ENCODE data around the gene ENG.

ENG gene

DNA sequence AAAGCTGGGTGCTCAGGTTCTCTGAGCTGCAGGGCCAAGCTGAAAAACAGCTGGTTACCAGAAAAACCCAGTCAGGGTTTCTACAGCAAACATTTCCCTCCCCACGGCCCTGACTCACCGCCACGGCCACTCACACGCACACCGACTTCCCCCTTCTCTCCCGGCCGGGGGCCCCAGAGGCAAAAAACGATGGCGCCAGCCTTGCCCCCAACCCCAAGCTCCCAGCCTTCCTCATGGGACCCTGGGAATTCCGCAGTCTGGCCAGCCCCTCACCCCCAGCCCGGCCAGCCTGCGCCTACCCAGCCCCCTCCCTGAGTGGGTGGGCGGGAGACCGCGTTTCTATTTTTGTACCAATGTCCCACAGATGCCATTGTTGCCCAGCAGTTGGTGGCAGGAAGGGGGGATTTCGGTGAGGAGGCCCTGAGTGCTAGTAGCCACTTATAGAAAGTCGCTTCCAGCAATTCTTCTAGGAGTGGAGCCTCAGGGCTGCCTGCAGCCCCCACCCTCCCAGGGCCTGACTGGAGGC, 18.4 kb downstream of the ENG start:
- no peak overlapping the region for H3K4me2 ChIP-seq (ENCODE audit: low read length)
- no peak overlapping the region for H3K27ac ChIP-seq (ENCODE audit: low read length)
- H3K4me3 ChIP-seq (ENCODE audit: low read length) = no peak overlapping the region
- no peaks in the 10 kb centered on the region for H3K9me3 ChIP-seq (ENCODE audit: insufficient read depth, low read length)
- H3K79me2 ChIP-seq (ENCODE audit: low read length) = no peaks in the 10 kb centered on the region
- no peaks in the 10 kb centered on the region for H3K36me3 ChIP-seq (replicated peaks; ENCODE audit: low read depth, low read length)
- H3K4me1 ChIP-seq (ENCODE audit: low read length) = no peaks in the 10 kb centered on the region
- H3K27me3 ChIP-seq (ENCODE audit: low read depth, low read length) = no peaks in the 10 kb centered on the region
- TF ChIP-seq EZH2phosphoT487 (IDR thresholded peaks at IDR 0.05; ENCODE audit: low read depth) = no peak
- TF ChIP-seq CTCF (IDR thresholded peaks at IDR 0.05; ENCODE audit: low read depth, low read length) = no peak
- H4K20me1 ChIP-seq (ENCODE audit: insufficient read depth, low read length) = no peaks in the 10 kb centered on the region
- H3K9ac ChIP-seq (ENCODE audit: low read length) = no peak overlapping the region
- H2AFZ ChIP-seq (ENCODE audit: low read depth, low read length) = no peak overlapping the region

DNA sequence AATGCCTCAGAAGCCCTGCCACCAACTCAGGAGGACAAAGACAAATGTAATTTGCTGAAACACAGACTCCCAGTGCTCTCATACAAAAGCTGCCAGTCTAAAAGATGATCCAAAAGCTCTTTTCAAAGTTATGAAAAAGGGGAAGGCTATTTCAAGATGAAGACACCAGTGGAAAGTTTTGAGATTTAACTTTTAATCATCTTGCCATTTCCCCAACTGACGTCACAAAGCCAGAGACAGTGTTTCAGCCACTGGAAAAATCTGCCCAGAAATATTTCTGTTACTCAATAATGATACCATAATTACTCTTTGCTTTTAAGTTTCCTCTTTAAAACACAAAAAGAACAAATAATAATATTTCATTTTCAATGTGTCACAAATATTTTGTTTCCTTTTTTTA, 20.9 kb downstream of the ENG start:
- H3K9ac ChIP-seq (ENCODE audit: low read length) = no peak overlapping the region
- H3K4me2 ChIP-seq (ENCODE audit: low read length) = no peak overlapping the region
- no peak overlapping the region for H3K27ac ChIP-seq (ENCODE audit: low read length)

GRCh38 chr9:127832248-127832647, 22.2 kb downstream of the ENG start:
- Histone ChIP-seq H3K4me2 (ENCODE audit: low read length) (no peak overlapping the region), H3K79me2 (ENCODE audit: low read length) (no peaks in the 10 kb centered on the region), H3K27me3 (ENCODE audit: low read depth, low read length) (no peaks in the 10 kb centered on the region), H3K36me3 (replicated peaks; ENCODE audit: low read depth, low read length) (no peaks in the 10 kb centered on the region), H3K9ac (ENCODE audit: low read length) (no peak overlapping the region), H4K20me1 (ENCODE audit: insufficient read depth, low read length) (no peaks in the 10 kb centered on the region), H2AFZ (ENCODE audit: low read depth, low read length) (no peak overlapping the region), H3K4me3 (ENCODE audit: low read length) (no peak overlapping the region), H3K9me3 (ENCODE audit: insufficient read depth, low read length) (no peaks in the 10 kb centered on the region), H3K4me1 (ENCODE audit: low read length) (no peaks in the 10 kb centered on the region), H3K27ac (ENCODE audit: low read length) (no peak overlapping the region)
- no peak for TF ChIP-seq EZH2phosphoT487 (IDR thresholded peaks at IDR 0.05; ENCODE audit: low read depth)
- TF ChIP-seq CTCF (IDR thresholded peaks at IDR 0.05; ENCODE audit: low read depth, low read length) = no peak

More for the DNA sequence above, 20.9 kb downstream of the ENG start:
- Histone ChIP-seq H3K4me1 (ENCODE audit: low read length) (no peaks in the 10 kb centered on the region), H4K20me1 (ENCODE audit: insufficient read depth, low read length) (no peaks in the 10 kb centered on the region), H3K4me3 (ENCODE audit: low read length) (no peak overlapping the region), H3K9me3 (ENCODE audit: insufficient read depth, low read length) (no peaks in the 10 kb centered on the region), H3K36me3 (replicated peaks; ENCODE audit: low read depth, low read length) (no peaks in the 10 kb centered on the region), H3K27me3 (ENCODE audit: low read depth, low read length) (no peaks in the 10 kb centered on the region), H3K79me2 (ENCODE audit: low read length) (no peaks in the 10 kb centered on the region), H2AFZ (ENCODE audit: low read depth, low read length) (no peak overlapping the region)
- TF ChIP-seq EZH2phosphoT487 (IDR thresholded peaks at IDR 0.05; ENCODE audit: low read depth) (no peak), CTCF (IDR thresholded peaks at IDR 0.05; ENCODE audit: low read depth, low read length) (no peak)

DNA sequence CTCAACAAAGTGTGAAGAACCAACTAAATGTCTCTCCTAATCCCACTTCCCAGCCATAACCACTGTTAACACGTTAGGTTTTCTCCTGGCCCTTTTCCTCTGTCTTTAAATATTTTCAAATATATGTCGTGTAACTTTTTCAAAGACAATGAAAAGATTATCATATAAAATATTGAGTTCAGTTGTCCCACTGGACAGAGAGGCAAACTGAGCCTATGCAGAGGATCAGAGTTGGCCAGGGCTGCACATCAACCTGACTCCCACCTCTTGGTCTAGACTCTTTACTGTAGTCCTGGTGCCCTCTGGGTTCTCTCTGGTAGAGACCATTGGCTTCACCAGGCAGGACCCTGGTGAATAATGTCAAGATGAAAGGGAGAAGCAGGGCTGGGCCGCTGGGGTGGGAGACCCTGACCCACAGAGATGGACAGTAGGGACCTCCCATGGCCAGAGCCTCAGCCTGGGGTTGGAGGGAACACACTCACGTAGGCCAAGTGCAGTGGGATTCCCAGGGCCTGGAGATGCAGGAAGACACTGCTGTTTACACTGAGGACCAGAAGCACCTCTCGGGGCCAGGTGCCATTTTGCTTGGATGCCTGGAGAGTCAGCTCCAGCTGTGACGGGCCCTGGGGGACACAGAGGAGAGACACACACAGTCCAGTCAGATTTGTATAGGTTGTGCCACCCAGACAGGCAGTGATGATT, 25.1 kb downstream of the ENG start:
- H3K4me2 ChIP-seq (ENCODE audit: low read length) = no peak overlapping the region

More for the DNA sequence above, 25.1 kb downstream of the ENG start:
- Histone ChIP-seq H3K27ac (ENCODE audit: low read length) (no peak overlapping the region), H3K4me3 (ENCODE audit: low read length) (no peak overlapping the region), H3K9me3 (ENCODE audit: insufficient read depth, low read length) (no peaks in the 10 kb centered on the region), H3K27me3 (ENCODE audit: low read depth, low read length) (0 out of 2 replicates have a peak, but pooled peaks cover 3% of the 10 kb centered on the region), H3K36me3 (replicated peaks; ENCODE audit: low read depth, low read length) (no peaks in the 10 kb centered on the region), H4K20me1 (ENCODE audit: insufficient read depth, low read length) (no peaks in the 10 kb centered on the region), H3K79me2 (ENCODE audit: low read length) (no peaks in the 10 kb centered on the region), H3K9ac (ENCODE audit: low read length) (no peak overlapping the region), H3K4me1 (ENCODE audit: low read length) (no peaks in the 10 kb centered on the region), H2AFZ (ENCODE audit: low read depth, low read length) (no peak overlapping the region)
- TF ChIP-seq CTCF (IDR thresholded peaks at IDR 0.05; ENCODE audit: low read depth, low read length) (no peak), EZH2phosphoT487 (IDR thresholded peaks at IDR 0.05; ENCODE audit: low read depth) (no peak)
